Dedifferentiated amniotic fluid mesenchymal stem cell (primary cell): ENCODE data around the gene FUT4.
A peak's percentile ranks its signal among the peaks of the same experiment; 100 is the strongest.
"Not testable (repeated sequence)": the region's sequence is repeated elsewhere in the genome, so short reads cannot be mapped to it uniquely, and the experiment has no call there.

ENCODE experiments used
- DNase-seq: peaks from one replicate; pipeline ENCODE4 v3.0.0-alpha.2; 2016; ENCODE audit errors: extremely low spot score

FUT4 gene

GRCh38 chr11:94533206-94533605 lies 10.5 kb upstream of the FUT4 start:
- peak; percentile 24 for DNase-seq

GRCh38 chr11:94533696-94534630 lies 9.8 kb upstream of the FUT4 start:
- DNase-seq = peak; percentile 34

GRCh38 chr11:94536386-94536785 lies 7.3 kb upstream of the FUT4 start:
- no peak for DNase-seq

GRCh38 chr11:94537031-94537600 lies 6.6 kb upstream of the FUT4 start:
- DNase-seq = peak; percentile 42

- DNase-seq = no peak
Measured at GRCh38 chr11:94539420-94539819, 4.3 kb upstream of the FUT4 start.

GRCh38 chr11:94544646-94545263 lies 1.0 kb downstream of the FUT4 start:
- no peak for DNase-seq

- DNase-seq = no peak
Measured at GRCh38 chr11:94545264-94546161, 1.8 kb downstream of the FUT4 start.

- no peak for DNase-seq
Measured at GRCh38 chr11:94546162-94546470, 2.4 kb downstream of the FUT4 start.

- no peak for DNase-seq
Measured at GRCh38 chr11:94546886-94547285, 3.2 kb downstream of the FUT4 start.

GRCh38 chr11:94549146-94549545 lies 5.4 kb downstream of the FUT4 start:
- DNase-seq = no peak

- no peak for DNase-seq
Measured at GRCh38 chr11:94550513-94550912, 6.8 kb downstream of the FUT4 start.

GRCh38 chr11:94553938-94554337 lies 10.2 kb downstream of the FUT4 start:
- no peak for DNase-seq

GRCh38 chr11:94555752-94556329 lies 12.1 kb downstream of the FUT4 start:
- DNase-seq = not testable (repeated sequence)

GRCh38 chr11:94557421-94557820 lies 13.7 kb downstream of the FUT4 start:
- DNase-seq = peak; percentile 39

- DNase-seq = no peak
Measured at GRCh38 chr11:94557992-94558391, 14.3 kb downstream of the FUT4 start.

- DNase-seq = no peak
Measured at GRCh38 chr11:94558468-94558867, 14.7 kb downstream of the FUT4 start.

- no peak for DNase-seq
Measured at GRCh38 chr11:94558932-94559331, 15.2 kb downstream of the FUT4 start.

GRCh38 chr11:94559361-94559760 lies 15.6 kb downstream of the FUT4 start:
- no peak for DNase-seq

GRCh38 chr11:94560834-94561233 lies 17.1 kb downstream of the FUT4 start:
- no peak for DNase-seq

GRCh38 chr11:94563176-94563847 lies 19.6 kb downstream of the FUT4 start:
- DNase-seq = peak; percentile 66

GRCh38 chr11:94563848-94564467 lies 20.2 kb downstream of the FUT4 start:
- no peak for DNase-seq
